Caki2 (cell line): ENCODE measurements around the gene TJP3. TPM values are rescaled to one million over a fixed set of nuclear protein-coding genes. Genes with fewer than 3 reads are reported as not detected.

ENCODE experiments used
- DNase-seq: peaks from one replicate; pipeline ENCODE4 v3.0.0-alpha.2; 2015; ENCODE audit warnings: low read depth
- in situ Hi-C: cut with HindIII; loops from 2 replicates; pipeline ENCODE4 v1.10.0; 2016; ENCODE audit warnings: low sequenced_read_pairs, low pct_unique_long_range_greater_than_20kb, mixed read lengths
- total RNA-seq: library from RNA; depleted of rRNA; stranded (reverse); fragments of >200 nt; shearing (Covaris generic); gene quantifications from 2 replicates; pipeline ENCODE4 v1.2.3, GENCODE V29; 2014; ENCODE audit warnings: low replicate concordance

TJP3 gene
- total RNA-seq, 1 experiment from 2014 or later: 2.7 TPM

DNA sequence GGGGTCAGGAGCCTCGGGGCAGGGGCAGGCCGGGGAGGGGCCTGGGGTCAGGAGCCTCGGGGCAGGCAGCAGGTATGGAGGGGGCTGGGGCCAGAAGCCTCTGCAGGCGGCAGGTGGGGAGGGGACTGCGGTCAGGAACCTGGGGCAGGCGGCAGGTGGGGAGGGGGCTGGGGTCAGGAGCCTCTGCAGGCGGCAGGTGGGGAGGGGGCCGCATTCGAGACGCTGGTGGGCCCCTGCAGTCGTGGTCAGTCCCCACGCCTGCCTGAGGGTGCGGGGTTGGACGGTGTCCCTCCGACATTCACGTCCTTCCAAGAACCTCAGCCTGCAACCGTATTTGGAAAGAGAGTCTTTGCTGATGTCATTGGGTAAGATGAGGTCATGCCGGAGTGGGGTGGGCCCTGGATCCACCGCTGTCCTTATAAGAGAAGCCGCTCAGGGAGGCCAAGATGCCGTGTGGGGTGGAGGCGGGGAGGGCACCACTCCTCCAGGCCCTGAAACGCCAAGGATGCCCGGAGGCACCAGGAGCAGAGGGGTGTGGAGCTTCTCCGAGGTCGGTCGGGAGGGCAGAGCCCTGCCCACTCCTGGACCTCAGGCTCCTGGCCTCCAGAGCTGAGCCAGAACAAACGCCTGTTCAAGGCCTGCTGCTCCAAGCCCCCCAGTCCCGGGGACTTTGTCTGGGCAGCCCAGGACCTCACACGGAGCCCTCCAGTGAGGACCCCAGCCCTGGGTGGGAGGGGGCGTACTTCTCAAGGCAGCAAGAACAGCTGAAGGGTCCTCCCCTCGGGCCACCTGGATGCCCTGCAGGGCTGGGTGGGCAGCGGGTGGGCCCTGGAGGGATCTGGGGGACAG is 38.0 kb upstream of the TJP3 start:
- in situ Hi-C loops: no loop called here
- DNase-seq: no peak

DNA sequence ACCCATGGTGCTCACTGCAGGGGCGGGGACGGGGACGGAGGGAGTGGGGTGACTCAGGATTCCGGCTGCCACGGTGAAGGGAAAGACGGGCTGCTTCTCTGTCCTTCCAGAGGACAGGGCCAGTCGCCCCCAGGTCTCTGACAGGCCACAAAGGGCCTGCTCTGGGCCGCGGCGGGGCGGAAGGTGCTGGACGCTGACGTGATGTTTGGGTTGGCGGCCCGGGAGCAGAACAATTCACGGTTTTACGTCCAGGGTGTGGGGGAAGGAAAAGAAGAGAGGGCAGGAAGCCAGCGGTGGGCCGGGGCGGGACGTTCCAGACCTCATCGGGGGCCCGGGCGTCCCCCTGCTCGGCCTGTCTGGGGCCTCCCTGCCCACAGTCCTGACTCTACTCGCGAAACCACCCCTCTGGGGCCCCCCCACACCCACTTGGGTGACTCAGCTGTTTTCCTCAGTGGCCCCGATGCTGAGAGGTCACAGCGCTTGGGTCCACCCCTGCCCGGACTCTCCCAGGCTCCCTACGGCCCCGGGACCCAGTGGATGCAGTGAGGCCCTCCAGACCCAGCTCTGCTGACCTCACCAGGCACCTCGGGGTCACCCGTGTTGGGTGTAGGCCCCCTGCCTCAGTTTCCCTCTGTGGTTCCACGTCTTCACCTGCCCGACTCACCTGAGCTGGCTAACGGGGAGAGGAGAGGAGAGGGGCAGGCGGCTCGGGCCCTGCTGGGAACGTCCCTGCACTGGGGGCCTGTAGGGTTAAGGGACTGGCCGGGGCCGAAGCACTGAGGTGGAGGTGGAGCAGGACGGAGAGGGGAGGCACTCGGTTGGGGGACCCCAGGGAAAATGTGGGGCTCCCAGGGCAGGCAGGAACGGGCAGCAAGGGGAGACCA is 37.1 kb upstream of the TJP3 start:
- in situ Hi-C loops: no loop called here
- DNase-seq: no peak

DNA sequence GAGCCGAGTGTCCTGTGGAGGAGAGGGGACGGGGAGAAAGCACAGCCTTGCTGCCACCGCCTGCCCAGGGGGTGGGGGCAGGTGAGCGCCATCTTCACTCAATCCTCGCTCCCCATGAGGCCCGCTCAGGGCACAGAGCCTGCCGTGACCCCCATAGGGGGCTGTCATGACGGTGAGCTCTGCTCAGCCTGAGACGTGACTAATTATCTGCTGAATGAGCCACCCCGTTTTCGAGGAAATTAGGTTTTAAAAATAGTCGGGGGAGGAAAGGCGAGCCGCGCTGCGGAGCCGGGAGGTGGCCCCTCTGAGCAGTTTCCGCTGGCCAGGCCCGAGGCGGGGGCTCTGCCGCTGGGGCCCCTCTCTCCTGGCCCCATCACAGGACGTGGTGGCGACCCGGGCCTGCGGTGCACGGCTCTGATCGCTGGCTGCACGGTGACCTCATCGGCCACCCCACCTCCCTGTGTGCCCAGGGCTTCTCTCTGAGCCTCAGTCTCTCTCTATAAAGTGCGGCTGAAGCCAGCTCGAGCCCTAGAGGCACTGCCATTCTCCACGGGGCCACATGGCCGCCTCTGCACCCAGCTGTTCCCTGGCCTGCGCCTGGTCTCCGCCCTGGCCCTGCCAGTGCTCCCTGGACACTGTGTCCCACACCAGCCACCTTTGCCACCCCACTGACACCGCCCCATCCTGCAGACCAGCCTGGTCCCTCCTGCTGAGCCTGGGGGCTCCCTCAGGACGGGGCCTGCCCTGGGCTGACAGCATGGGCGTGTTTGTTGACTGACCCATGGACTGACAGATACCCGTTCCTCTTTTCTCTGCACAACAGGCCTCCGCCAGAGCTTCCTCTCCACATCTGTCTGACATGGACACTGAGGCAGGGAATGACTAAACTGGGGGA is 36.3 kb upstream of the TJP3 start:
- in situ Hi-C loops: no loop called here
- no peak for DNase-seq

DNA sequence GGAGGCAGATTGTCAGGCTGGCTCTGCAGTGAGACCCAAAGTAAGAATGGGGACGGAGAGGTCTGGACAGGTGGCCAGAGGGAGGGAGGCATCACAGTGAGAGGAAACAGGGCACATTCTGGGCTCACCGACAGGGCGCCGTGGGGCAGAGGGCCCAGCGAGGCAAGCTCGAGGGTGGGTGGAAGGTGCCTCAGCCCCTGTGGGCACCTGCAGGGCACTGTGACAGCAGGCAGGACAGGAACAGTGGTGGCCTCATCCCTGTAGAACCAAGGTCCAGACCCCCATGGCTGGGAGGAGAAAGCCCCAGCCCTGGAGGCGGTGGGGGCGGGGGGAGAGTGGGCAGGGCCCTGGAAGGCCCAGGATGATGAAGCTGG is 35.6 kb upstream of the TJP3 start:
- in situ Hi-C loops: no loop called here
- DNase-seq: no peak

DNA sequence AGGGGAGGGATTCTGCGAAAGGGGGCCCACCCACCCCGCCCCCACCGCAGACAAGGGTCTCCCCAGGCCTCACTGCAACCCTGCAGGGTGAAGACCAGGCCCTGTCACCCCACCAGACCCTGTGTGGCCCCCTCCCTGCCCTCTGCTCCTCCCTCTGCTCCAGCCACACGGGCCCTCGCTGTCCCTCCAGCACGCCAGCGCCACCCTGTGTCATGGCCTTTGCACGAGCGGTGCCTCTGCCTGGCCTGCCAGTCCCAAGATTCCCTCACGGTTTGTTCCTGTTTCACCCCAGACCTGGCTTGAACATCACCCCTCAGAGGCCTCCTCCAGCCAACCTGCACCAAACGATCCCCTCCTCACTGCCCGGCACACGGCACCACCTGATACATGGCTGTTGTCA is 35.2 kb upstream of the TJP3 start:
- no peak for DNase-seq
- in situ Hi-C loops: no loop called here

DNA sequence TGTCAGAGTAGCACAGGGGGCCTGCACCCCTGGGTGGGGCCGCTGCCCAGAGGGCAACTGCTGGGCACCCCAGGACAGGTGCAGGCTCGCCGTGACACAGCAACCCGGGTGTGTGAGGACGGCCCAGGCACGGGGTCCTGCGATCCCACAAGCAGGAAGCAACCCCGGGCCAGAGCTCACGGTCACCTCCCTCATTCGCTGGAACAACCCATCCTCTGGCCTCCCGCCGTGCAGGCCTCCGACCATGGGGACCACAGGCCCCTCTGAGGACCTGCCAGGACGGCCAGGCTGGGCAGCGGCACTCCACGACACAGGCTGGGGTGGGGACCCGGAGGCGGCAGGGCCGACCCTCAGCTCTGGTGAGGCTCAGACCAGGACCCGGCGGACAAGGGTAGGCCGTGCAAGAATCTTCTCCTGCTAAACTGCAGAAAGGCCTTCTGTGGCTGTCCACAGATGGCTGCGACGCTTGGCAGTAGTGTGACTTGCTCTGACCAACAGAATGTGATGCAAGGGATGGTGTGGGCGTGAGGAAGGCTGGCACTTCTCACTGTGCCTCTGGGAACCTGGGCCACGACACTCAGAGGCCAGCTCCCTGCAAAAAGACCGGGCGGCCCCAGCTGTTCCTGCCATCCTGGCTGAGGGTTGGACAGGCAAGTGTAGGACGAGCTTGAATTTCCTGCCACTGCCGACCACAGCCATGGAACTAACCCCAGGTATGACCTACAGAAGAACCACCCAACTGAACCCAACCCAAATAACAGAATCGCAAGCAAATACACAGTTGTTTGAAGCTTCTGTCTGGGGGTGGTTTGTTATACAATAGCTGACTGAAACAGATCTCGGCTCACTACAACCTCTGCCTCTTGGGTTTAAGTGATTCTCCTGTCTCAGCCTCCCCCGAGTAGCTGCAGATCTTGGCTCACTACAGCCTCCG is 34.4 kb upstream of the TJP3 start:
- no peak for DNase-seq
- in situ Hi-C loops: no loop called here

DNA sequence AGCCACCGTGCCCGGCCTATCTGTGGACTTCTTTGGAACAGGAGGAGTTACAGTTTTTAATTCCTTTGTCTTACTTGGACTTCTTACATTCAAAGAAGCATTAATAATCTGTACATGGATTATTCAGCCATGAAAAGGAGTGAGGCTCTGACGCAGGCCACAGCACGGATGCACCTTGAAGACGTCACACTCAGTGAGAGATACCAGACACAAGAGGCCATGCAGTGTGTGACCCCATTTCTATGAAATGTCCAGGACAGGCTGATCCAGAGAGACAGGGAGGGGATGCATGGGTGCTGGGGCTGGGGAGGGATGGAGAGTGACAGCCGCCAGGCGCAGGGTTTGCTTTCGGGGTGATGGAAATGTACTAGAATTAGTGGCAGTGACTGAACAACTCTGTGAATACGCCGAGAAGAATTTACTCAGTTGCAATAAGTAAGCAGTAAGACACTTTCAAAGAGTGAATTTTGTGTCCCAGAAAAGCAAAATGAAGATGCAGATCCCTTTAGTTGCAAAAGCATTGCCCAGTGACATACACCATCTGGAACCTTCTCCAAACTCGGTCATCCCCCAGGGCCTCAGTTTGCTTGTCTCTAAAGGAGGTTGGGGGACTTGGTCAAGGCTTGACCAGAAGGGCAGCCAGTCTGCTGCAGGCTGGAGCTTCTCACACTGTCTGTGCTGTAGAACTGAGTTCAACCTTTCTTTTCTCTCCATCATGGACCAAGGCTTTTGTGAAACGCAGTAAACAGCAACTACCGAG is 33.2 kb upstream of the TJP3 start:
- in situ Hi-C loops: no loop called here
- DNase-seq: no peak

DNA sequence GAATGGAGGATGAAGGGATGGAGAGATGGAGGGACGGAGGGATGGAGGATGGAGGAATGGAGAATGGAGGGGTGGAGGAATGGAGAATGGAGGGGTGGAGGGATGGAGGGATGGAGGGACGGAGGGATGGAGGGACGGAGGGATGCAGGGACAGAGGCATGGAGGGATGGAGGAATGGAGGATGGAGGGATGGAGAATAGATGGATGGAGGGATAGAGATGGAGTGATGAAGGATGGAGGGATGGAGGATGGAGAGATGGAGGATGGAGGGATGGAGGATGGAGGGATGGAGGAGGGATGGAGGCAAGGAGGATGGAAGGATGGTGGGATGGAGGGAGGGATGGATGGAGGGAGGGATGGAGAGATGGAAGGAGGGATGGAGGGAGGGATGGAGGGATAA is 30.0 kb upstream of the TJP3 start:
- in situ Hi-C loops: no loop called here
- DNase-seq: no peak

DNA sequence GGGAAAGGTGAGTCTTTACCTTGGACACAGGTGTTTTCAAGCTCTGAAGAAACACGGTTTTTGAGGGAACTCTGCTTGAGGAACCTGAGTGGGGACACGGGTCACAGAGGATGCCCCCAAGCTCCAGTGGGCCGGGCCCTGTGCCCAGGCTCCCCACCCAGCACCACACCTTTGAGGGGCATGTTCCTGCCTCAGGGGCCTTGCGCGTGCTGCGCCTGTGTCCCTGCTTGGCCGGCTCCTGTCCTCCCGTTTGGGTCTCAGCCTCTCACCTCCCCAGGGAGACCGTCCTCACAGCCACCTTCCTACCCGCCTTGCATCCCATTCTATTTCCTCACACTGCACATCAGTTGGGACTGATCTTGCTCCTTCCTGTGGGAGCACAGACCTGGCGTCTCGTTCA is 29.0 kb upstream of the TJP3 start:
- no peak for DNase-seq
- in situ Hi-C loops: no loop called here

DNA sequence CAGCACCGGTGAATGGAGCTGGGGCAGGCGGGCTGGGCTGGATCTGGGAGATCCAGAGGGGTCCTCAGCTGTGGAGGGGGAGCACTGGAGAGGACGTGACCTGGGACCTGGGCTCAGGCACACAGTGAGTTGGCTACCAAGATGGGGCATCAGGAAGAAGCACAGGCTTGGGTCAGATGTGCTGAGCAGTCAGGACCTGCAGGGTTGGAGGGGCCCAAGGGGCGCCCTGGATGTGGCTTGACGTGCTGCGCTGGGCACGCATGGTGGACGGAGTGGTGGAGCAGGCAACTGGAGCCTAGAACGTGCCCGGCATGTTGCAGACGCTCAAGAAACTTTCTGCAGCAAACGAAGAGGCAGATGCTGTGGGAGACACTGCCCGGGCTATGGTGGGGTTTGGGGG is 28.6 kb upstream of the TJP3 start:
- in situ Hi-C loops: no loop called here
- no peak for DNase-seq

DNA sequence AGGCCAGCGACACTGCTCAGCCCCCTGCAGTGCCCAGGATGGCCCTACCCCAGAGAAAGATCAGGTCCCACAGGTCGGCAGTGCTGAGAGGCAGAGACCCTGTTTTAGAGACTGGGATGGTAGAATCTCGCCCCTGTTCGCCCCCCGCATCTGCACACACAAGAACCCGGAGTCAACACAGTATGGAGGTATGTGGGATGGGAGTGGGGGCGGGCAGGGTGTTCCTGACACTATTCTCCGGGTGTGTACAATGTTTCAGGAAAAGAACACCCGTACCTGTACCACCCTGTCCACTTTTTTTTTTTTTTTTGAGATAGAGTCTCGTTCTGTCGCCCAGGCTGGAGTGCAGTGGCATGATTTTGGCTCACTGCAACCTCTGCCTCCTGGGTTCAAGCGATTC is 27.2 kb upstream of the TJP3 start:
- no peak for DNase-seq
- in situ Hi-C loops: no loop called here

DNA sequence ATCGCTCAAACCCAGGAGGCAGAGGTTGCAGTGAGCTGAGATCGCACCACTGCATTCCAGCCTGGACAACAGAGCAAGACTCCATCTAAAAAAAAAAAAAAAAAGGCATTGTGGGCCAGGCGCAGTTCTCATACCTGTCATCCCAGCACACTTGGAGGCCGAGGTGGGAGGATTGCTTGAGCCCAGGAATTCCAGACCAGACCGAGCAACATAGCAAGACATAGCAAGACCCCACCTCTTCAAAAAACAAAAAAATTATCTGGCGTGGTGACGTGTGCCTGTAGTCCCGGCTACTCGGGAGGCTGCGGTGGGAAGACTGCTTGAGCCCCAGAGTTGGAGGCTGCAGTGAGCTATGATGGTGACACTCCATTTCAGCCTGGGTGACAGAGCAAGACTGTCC is 25.9 kb upstream of the TJP3 start:
- in situ Hi-C loops: no loop called here
- no peak for DNase-seq

DNA sequence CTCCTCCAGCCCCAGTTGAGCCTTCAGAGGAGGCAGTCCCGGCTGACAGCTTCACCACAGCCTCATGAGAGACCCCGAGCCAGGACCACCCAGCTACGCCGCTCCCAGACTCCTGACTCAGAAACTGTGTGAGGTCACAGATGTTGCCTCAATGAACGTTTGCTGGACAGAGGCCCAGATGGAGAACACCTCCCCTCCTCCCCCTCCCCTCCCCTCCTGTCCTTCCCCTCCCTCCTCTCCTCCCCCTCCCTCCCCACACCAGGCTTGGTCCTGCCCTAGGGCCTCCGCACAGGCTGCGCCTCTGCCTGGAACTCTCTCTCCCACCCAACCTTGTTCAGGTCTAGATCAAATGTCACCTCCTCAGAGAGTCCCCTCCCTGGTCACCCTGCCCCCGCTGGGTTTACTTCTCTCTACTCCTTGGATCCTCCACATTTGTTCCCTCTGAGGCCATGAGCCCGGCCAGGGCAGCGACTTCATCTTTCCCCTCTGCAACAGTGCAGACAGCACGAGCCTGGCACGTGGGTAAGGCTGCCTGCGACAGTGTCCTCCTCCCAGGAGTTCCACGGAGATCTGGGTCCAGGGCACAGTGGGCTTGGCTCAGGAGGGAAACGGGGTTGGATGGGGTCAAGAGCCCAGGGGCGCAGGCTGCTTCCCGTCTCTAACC is 25.3 kb upstream of the TJP3 start:
- no peak for DNase-seq
- in situ Hi-C loops: no loop called here

DNA sequence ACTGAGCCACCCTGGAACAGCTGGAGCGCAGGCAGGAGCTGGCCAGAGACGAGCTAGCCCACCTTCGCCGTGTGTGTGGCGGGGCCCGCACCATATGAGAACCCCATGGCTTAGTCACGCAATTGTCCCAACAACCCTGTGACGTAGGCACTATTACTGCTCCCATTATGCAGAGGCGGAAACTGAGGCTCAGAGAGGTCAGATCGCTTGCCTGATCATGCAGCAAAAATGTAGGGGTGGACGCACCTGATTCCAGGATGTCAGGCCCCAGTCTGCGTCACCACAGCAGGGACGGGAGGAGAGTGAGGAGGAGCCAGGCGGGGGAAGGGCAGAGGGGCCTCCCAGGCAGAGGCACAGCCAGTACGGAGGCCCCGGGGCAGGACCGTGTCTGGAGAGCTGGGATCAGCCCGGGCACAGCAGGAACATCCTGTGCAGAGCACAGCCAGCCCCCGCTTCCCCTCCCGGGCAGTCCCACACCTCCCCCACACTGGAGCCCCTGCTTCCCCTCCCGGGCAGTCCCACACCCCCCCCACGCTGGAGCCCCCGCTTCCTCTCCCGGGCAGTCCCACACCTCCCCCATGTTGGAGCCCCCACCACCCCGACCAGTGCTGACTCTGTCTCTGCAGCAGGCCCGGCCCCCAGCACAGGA is 24.7 kb upstream of the TJP3 start:
- DNase-seq: no peak

DNA sequence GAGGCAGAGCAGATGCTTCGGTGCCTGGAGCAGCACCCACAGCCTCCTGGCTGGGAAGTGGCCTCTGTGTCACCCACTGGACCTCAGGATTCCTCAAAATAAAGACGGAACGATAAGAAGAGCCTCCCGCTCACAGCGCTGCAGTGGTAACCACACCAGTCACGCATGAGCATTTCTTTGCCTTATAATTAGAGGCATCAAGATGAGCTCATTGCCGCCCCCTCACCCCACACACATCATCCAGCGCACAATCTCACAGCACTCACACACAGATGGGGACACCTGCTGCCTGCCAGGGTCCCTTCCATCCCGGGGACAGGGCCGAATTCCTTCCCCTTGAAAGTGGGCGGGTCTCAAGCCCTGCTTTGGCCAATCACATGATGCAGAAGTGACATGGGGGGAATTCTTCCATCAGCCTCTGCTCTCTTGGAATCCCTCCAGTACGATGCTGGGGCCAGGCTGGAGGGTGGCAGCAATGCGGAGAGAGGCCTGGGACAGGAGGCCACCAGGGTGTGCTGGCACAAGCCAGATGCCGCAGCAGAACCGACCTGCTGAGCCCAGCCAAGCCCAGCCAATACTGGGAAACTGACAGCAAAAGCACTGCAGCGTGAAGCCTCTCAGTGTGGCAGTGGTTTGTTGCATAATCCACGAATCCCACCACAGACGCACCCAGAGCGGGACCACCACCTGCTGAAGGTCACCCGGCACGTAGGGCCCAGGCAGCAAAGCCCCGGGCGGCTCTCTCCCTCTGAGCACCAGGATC is 23.9 kb upstream of the TJP3 start:
- in situ Hi-C loops: no loop called here
- DNase-seq: no peak

More for the DNA sequence above, 24.7 kb upstream of the TJP3 start:
- in situ Hi-C loops: no loop called here
